ENCODE data around the gene HIRIP3.
"Not testable (repeated sequence)": the region's sequence is repeated elsewhere in the genome, so short reads cannot be mapped to it uniquely, and the experiment has no call there.

HIRIP3 gene

DNA sequence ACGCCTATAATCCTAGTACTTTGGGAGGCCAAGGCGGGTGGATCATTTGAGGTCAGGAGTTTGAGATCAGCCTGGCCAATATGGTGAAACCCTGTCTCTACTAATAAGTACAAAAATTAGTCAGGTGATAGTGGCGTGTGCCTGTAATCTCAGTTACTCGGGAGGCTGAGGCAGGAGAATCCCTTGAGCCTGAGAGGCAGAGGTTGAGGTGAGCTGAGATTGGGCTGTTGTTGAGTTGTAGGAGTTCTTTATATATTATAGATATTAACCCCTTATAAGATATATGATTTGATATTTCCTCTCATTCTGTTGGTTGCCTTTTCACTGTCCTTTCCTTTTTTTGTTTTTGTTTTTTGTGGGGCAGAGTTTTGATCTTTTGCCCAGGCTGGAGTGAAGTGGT is 35.6 kb downstream of the HIRIP3 start:
- not testable (repeated sequence) for DNase-seq (ENCODE audit: low read depth)

DNA sequence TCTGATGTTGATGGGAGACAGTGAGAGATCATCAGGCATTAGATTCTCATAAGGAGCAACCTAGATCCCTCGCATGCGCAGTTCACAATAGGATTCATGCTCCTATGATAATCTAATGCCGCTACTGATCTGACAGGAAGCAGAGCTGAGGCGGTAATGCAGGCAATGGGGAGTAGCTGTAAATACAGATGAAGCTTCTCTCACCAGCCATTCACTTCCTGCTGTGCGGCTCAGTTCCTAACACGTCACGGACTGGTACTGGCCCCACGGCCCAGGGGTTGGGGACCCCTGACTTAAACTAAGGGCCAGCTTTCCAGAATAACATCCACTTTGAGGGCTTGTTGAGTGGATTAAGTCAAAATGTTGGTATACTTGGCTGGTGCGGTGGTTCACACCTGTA is 36.1 kb downstream of the HIRIP3 start:
- no peak for DNase-seq (ENCODE audit: low read depth)

DNA sequence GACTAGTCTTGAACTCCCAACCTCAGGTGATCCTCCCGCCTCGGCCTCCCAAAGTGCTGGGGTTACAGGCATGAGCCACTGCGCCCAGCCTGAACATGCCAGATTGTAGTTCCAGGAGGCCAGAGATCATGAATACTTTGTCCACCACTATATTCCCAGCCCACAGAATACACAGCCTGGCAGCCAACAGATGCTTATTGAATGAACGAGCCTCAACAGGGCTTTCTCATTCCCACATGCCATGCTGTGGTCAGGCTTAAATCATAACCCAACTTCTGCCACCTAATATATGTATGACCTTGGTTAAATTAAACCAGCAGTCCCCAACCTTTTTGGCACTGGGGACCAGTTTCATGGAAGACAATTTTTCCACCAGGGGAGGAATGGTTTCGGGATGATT is 36.7 kb downstream of the HIRIP3 start:
- no peak for DNase-seq (ENCODE audit: low read depth)

DNA sequence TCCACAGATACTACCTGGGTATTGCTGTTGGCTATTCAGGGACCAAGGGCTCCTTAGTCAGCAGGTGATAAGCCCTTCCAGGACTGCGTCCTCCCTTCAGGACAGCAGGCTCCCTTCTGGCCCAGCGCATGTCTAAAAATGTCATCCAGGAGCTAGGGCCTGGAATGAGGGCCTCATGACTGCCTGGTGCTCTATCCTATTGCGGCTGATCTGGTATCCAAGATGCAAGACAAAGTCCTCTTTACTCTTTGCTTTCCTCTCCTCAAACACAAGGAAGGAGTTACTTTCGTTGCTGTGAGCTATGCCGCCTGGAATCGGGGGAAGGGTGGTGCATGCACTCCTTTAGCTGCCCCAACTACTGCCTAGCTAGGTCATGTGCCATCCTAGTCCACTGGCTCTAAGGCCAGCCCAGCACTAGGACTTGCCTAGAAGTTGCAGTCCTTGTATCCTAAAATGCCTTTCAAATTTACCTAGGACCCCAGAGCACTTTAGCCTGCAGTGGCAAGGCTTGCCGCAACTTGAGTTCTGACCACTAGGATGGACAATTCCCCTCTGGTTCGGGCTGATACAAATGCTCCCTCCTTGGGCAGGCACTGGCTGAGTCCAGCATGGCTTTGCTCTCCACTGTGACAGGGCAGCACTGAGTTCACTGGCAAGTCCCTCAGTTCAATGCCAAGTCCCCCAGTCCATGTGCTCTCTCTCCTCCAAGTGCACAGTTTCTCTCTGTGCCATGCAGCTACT is 43.6 kb downstream of the HIRIP3 start:
- no peak for DNase-seq (ENCODE audit: low read depth)

DNA sequence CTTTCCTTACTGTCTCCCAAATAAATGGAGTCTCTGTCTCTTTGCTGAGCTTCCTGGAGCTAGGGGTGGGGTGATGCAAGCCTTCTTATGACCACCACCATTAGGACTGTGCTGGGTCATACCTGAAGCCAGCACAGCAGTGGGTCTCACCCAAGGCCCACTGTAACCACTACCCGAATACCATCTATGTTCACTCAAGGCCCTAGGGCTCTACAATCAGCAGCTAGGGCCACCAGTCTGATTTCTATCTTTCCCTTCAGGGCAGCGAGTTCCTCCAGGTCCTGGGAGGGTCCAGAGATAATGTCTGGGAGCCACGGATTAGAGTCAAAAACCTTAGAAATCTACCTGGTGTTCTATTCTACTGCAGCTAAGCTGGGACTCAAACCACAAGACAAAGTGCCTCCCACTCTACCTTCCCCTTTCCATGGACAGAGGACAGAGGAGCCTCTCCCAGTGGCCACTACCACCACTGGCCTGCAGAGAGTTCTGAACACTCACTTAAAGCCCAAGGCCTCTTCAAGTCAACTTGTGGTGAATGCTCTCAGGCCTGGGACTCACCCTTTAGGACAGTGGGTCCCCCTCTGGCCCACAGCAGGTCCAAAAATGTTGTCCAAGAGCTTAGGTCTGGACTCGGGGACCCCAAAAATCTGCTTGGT is 44.5 kb downstream of the HIRIP3 start:
- no peak for DNase-seq (ENCODE audit: low read depth)

DNA sequence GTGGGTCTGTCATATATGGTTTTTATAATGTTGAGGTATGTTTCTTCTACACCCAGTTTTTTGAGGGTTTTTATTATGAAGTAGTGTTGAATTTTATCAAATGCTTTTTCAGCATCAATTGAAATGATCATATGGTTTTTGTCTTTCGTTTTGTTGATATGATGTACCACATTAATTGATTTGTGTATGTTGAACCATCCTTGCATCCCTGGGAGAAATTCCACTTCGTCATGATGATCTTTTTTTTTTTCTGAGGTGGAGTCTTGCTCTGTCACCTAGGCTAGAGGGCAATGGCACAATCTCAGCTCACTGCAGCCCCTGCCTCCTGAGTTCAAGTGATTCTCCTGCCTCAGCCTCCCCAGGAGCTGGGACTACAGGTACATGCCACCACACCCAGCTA is 47.5 kb downstream of the HIRIP3 start:
- no peak for DNase-seq (ENCODE audit: low read depth)

DNA sequence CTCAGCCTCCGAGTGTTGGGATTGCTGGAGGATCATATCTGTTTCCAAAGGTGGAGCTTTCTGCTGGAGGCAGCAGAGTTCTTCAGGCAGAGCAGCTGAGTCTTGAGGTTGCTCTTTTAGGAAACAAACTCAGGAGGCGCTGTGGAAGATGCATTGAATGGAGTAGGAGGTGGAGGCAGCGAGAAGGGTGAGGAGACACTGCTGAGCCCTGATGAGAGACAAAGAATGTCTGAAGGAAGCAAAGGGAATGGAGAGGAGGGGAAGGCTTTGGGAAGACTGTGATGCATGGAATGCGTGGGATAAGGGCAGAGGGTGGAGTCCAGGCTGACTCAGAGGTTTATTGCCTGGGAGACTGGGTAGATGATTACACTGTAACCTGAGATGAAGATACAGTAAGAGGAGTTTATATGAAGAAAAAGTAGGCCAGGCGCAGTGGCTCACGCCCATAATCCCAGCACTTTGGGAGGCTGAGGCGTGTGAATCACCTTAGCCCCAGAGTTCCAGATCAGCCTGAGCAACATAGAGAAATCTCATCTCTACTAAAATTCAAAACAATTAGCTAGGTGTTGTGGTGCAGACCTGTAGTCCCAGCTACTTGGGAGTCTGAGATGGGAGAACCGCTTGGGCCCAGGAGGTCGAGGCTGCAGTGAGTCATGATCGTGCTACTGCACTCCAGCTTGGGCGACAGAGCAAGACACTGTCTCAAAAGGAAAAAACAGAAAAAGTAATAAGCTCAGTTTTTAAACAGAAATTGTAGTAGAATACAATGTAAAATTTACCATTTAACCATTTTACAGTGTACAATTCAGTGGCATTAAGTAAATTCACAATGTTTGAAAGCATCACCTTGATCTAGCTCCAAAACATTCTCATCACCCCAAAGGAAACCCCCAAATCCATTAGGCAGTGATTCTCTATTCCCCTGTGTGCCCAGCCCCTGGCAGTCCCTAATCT is 51.3 kb downstream of the HIRIP3 start:
- no peak for DNase-seq (ENCODE audit: low read depth)
